NCI-H1105 (cell line): ENCODE data around the gene GCK.

Experiments
- DNase-seq: peaks from one replicate; lab custom pipeline; 2025; lab: John Stamatoyannopoulos, UW

Gene GCK

DNA sequence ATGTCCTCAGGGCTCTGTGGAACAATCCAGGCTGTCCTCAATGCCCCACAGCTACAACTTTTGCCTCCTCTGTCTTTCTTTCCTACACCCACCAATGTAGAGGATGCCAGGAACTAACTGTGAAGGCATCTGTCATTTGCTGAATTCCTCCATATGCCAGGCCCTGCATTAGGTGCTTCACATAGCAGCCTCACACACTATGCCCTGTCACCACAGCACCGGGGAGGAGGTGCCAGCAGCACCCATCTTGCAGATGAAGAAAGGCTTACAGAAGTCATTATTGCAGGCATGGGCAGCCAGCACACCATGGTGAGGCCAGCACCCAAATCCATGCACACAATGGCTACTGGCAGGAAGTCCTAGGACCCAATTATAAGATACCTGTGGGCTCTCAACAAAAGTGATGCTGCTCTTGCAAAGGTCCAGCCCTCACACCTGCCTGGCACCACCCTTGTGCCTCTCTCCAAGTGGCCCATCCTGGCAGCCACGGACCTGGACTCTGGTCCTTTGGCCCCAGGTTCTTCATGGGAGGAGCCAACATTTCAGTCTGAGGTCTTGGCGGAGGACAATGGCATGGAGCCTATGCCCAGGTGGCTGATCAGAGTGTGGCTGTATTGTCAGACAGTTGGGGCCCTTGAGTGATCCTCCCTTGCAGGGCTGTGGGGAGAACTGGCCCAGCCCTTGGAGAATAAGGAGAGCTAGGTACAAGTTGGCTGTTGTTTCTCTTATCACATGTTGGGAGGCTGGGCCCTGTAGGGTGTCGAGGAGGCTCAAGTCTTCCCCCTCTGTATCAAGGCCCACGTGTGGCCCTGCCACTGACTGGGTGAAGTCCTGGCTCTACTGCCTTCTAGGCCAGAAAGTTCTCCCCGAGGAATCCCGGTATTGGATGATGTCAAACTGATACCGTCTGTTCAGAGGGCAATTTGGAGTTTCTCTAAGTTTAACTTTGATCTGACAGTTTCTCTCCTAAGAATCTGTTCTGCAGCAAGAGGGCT lies 33.8 kb downstream of the GCK start:
- DNase-seq: no peak

DNA sequence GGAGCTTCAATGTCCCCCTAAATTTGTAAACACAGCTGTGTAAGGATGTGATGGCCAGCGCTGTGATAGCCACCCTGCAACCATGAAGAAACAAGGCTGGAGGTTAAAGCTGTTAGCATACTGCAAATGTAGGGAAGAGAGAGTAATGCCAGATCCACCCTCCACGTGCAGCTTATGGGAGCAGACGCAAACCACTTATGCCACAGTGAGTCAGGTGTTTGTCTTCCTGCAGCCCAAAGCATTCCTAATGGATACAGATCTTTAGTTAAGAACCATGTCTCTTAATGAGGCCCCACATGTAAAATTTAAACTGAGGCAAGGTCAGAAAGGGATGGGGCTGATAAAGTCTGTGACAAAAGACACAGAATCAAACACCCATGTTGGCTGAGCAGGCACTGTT lies 34.5 kb downstream of the GCK start:
- DNase-seq: no peak

DNA sequence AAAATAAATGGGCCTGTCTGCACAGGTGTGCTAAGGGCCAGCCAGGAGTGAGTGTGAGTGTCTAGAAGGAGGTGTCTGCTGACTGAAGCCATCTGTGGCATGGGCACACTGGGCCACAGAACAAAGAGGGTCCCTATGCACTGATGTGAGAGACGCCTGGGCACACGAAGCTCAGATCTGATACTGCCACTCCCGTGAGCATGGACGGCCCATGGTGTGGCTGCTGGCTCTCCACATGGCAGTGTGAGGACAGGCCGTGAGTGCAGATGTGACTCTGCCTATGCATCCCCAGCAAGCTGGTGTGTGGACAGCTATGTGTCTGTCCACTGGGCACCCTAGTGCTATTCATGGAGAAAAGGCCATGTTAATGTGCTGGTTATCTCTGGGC lies 35.3 kb downstream of the GCK start:
- no peak for DNase-seq

DNA sequence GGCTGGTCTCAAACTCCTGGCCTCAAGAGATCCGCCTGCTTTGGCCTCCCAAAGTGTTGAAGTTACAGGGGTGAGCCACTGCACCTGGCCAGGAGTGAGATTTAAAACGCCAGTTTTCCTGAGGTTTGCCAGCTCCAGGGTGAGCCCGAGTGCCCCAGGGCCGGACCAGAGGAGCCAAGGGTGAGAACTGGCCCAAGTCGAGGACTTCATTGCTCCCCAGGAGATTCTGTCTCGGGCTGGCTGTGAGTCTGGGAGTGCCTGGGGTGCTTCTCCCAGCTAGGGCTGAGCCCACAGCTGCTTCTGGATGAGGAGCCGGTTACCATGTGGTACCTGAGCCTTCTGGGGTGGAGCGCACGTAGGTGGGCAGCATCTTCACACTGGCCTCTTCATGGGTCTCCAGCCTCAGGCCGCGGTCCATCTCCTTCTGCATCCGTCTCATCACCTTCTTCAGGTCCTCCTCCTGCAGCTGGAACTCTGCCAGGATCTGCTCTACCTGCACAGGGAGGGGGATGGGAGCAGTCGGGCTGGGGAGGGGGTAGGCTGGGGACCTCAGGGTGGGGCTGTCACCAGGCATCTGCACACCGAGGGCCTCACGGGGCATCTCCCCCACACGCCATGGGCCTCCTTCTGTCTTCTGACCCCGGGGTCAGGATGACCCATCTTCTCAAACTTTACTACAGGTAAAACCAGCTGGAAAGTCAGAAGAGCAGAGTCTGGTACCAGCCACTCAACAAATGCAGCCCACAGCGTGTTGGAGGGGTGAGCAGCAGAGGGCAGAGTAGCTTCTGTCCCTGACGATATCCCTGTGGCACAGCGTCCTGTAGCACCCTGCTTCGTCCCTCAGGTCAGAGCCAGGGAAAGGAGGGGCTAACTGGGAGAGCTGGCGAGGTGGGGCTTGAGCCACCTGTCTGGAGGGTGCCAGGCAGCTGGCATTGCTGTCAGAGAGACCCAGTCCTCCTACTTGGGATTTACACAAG lies 36.0 kb downstream of the GCK start:
- DNase-seq: no peak

DNA sequence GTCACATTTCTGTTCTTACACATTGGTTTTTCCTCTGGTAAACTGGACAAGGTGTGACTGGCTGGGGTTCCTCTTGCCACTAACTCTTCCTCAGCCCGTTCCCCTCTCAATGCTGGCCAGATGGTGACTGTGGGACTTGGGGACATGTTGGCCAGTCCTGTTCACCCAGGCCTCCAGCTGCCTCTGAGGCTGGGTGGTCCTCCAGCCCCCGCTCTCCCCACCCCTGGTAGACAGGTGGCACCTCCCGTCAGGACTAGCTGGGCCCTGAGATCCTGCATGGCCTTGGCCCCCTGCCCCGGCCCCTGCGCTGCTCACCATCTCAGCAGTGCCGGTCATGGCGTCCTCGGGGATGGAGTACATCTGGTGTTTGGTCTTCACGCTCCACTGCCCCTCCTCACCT lies 37.3 kb downstream of the GCK start:
- no peak for DNase-seq

DNA sequence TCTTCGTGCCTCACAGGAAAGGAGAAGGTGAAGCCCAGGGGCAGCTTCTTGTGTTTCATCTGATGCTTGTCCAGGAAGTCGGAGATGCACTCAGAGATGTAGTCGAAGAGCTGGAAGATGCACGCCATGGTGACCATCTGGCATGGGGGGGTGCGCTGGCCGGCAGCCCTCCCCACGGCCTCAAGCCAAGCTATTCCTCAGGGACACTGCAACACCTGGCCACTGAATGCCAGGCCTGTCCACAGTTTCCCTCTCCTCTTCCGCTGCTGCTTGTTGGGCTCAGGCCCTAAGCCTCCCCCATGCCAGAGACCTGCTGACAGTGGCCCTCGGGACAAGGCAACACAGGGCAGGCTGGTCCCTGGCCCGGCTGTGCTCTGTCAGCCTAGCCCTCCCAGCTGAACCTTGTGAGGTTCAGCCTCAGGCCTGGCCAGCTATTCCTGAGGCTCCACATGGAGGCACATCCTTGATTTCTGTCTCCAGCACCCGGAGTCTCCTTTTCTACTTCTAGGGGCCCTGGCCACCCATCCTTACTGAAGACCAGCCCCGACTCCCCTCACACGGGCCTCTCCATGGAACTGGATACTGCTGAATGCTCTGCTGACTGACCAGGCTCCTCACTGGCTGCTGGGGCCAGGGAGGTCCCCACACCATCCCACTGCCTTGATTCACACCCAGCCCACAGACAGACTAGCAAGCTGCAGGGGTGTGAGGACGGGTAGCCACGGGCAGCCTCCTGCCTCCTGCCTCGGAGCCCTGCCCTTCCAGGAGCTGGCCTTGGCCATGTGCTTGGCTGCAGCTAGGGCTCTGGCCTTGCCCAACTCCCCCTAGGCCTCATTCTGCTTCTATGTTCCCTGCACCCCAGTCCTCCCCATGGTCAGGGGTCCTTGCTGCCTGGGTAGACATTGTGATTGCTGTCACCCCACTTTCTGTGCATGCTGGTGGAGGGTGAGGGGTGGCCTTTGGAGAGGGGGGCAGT lies 38.0 kb downstream of the GCK start:
- DNase-seq: no peak

DNA sequence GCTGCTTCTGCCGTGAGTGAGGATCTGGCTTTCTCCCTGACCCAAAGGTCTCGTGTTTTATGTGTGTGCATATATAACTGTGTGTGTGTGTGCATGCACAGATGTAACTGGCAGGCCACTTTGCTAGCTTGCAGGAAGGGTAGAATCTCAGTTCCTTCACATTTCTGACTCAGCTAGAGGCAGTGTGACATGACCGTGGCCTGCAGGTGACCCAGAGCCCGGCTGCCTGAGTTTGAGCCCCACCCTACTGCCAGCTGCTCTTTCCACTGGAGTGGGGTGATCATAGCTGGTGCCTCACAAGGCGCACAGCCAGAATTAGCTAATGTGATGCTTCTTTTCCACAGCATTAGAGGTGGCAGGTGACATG lies 38.8 kb downstream of the GCK start:
- no peak for DNase-seq

DNA sequence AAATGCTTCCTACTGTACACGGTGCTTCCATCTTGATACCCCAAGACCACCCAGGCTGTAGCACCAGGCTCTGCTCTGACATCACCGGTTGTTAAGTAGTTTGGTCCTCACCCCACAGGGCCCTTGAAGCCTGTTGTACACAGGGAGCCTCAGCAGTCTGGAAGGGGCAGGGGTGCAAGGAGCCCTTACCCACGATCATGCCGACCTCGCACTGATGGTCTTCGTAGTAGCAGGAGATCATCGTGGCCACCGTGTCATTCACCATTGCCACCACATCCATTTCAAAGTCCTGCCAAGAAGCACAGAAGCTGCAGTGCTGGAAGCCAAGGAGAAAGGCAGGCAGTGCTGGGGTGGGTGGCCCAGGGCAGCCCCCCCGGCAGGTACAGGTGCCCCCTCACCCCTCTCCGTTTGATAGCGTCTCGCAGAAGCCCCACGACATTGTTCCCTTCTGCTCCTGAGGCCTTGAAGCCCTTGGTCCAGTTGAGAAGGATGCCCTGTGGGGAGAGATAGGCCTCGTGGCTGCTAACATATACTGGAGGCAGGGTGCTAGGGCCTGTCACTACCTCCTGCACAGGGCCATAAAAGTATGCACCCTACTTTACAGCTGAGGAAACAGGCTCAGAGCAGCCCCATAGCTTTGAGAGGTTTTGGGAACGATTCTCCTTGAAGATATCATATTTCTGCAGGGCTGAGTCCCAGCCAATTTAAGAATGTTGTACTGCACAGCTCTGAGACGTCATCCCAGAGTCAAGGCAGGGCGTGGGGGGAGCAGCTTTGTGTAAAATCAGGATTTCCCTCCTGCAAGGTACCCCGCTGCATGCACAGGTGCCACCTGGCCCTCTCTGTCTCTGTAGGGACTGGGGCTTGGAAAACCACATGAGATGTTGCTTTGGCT lies 39.4 kb downstream of the GCK start:
- no peak for DNase-seq

DNA sequence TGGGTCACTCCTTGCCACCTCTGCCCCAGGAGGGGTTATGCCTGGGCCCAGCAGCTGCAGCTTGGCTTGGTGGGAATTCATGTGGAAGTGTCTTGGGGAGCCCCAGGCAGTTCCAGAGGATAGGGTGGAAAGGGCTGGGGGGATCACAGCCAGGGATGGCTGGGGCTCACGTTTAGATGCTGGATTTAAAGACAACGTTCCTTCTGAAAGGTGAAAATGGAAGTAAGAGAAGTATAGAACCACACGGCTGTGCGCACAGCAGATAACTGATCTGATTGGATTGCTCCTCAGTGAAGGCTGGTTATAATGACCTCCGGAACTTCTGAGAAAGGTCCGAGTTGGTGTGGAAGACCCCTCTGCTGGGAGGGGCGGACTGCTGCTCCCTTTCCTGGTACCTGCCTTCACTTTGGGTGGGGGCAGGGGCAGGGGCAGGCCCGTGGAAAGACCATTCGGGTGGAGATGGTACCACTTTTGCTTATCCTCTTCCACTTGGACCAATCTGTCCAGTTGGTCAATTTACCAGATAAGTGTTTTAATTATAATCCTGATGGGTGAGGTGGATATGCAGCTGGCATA lies 40.2 kb downstream of the GCK start:
- DNase-seq: no peak

DNA sequence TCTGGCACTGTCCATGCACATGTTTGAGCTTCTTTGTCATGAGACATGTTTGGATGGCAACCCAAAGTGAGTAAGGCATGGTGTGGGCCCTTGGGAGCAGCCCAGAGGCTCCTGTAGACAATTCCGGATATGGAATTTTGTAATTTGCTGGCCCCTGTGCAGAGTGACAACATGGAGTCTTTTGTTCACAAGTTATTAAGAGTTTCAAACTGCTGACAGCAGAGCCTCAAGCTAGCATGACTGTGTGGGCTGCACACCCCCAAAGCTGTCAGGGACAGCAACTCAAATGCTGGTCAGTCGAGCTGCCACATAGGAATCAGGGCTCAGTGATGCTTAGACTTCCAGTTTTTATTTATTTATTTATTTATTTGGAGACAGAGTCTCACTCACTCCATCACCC lies 41.1 kb downstream of the GCK start:
- DNase-seq: no peak

DNA sequence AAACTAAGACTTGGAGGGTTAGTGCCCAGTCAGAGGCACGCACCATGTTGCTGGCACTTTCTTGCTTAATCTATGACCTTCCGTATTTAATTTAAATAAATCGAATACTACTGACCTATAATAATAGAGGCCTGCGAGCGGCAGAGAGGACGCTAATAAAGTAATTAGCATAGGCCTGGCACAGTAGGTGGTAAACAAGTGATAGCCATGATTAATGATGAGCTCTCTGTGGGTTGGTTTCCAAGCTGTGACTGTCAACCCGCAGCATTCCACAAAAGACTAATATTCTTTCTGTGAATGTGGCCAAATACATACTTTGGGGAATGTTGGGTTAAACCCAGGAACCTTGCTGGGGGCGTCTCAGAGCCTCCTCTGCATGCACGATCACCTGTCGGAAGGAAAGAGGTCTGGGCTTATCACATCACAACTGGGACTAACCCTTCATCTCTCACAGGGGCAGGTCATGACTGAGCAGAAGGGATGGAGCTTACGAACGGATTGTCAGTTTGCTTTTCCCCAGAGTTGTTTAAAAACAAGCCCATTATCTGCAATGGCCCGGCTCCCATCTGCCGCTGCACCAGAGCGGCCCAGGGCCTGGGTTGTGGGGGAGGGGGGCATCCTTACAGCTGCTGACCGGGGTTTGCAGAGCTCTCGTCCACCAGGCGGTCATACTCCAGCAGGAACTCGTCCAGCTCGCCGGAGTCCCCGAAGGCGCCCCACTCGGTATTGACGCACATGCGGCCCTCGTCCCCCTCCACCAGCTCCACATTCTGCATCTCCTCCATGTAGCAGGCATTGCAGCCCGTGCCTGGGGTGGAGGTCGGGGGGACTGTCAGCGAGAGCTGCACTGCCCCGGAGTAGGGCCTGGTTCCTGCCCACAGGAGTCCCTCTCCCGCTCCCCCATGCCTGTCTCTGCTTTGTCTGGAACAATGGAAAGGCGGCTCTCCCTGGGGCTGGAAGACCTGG lies 41.9 kb downstream of the GCK start:
- DNase-seq: no peak

DNA sequence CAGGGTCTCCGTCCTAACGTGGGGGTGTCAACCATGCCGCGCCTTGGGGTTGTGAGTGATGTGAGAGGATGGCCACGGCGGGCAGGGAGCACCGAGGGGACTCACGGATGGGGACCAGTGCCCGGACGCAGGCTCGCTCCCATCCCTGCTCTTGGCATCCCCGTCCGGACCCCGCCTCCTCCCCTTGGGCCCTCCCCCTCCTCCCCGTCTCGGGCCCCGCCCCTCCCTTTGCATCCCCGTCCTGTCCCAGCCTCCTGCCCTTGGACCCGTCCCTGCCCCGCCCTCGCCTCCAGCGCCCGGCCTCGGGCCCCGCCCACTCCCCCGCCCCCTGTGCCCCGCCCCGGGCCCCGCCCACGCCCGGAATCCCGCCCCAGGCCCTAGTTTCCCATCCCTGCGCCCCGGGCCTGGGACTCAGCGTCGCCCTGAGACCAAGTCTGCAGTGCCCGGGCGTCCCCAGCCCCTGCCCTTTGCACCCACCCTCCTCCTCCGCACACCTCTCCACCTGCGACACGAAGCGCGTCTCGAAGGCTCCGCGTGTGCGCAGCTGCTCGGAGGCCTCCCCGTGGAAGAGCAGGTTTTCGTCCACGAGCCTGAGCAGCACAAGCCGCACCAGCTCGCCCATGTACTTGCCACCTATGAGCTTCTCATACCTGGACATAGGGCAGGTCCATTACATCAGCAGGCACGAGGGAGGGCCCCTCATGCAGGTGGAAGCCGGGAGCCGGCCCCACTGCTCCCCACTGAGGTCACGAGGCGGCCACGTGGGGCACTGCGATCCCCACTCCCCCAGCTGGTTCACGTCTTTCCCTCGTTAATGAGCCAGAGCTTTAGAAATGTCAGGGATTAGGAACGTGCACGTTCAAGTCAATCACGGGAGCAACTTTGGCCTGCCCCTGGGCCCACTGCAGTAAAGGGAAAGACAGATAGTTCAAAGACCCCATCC lies 43.0 kb downstream of the GCK start:
- DNase-seq: no peak

DNA sequence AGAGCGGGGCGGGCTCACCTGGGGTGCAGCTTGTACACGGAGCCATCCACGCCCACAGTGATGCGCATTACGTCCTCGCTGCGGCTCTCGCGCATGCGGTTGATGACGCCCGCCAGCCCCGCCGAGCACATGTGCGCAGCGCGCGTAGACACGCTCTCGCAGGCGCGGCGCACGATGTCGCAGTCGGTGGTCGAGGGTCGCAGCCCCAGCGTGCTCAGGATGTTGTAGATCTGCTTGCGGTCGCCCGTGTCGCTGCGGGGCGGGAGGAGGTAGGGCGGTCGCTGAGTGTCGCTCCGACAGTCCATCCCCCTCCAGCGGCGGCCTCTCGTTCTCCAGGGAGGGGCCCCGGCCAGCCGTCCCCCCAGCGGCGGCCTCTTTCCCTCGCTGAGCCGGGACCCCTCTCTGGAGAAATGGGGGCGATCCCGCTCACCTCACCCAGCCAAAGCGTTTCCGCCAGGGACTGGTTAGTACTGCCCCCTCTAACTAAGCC lies 43.7 kb downstream of the GCK start:
- DNase-seq: no peak

DNA sequence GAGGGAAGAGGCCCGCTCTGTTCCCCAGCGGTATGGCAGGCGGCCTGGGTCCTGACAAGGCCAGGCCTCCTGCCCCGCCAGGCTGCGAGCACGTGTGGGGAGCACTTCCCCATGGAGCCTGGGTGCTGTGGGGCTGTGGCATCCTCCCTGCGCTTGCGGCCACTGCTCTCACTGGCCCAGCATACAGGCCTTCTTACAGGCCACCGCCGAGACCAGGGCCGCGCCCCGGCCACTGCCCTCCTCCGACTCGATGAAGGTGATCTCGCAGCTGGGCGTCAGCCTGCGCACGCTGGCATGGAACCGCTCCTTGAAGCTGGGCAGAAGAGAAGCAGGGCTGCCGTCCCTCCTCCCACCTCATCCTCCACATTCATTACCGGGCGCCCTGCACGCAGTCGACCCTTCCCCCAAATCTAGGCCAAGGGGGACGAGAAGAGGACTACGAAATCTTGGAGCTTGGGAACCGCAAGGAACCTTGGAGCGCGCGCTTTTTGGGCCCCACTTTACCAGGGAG lies 44.2 kb downstream of the GCK start:
- DNase-seq: no peak

DNA sequence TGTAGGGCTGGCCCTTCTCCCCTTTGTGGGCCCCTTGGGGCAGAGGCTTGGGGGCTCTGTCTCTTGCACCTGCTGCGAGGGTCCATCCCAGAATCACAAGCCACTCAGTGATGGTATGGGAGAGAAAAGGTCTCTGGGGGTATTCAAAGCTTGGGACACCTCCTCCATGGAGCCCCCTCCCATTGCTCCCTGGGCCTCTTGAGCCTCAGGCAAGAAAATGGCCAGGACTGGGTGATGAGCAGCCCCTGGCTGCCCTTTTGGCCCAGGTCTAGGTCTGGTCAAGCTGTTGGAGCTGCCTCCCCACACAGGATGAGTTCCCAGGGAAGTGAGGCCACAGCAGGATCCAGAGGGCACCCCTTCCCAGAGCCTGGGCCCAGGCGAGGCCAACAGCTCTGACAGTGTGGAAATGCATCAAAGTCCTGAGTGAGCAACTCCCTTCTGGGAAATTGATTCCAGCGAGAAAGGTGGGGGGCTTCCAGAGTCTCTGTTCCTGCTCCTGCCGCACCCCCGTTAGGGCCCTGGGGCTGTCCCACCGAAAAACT lies 44.7 kb downstream of the GCK start:
- no peak for DNase-seq

DNA sequence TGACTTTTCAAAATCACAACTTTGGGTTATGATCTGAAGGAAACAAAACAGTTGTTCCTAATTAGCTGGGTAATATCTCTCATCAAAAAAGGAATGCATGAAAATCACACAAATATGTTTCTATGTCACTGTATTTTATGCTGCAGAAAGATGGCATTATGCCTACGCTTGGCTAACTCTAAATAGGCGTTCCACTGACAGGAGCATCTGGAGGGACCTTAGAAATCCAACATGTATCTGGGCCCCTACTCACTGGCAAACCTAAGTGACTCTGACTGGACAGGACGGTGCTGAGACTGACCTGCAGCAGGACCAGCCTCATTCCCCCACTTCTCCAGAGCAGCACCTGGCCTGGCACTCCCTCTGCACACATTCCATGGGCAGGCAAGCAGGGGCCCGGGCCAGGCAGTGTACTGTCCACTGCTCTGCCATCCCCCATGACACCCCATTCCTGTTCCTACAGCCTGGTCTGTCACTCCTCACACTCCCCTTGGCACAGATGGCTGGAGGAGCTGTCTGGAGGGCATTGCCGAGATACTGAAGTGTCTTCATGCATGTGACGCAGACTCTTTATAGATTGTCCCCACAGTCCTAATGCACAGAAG lies 45.5 kb downstream of the GCK start:
- DNase-seq: no peak

DNA sequence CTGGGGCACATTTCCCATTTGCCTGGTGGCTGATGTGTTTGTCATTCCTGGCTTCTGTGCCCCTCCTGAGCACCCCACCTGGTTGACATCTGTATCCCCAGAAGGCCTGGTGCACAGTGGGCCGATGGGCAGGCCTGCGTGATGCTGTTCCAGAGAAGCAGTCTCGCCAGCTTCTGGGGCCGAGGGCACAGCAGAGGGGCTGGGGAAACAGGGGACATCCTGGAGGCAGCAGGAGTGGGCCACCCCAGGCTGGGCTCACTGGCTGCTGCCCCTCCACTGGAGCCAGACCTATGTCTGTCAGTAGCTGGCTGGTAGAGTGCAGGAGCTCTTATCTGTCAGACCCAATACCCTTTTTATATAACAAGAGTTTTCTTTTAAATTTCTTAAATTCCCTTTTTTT lies 47.2 kb downstream of the GCK start:
- DNase-seq: no peak
